ENCODE data around the gene PDIA6. TPM values are rescaled to one million over a fixed set of nuclear protein-coding genes. Genes with fewer than 3 reads are reported as not detected.

The PDIA6 gene
- total and polyA plus RNA-seq, 9 of the 15 experiments (the other 6 are each of a cell fraction or from before 2014, with no cell fraction given) = 166 to 268 (median 229) TPM

DNA sequence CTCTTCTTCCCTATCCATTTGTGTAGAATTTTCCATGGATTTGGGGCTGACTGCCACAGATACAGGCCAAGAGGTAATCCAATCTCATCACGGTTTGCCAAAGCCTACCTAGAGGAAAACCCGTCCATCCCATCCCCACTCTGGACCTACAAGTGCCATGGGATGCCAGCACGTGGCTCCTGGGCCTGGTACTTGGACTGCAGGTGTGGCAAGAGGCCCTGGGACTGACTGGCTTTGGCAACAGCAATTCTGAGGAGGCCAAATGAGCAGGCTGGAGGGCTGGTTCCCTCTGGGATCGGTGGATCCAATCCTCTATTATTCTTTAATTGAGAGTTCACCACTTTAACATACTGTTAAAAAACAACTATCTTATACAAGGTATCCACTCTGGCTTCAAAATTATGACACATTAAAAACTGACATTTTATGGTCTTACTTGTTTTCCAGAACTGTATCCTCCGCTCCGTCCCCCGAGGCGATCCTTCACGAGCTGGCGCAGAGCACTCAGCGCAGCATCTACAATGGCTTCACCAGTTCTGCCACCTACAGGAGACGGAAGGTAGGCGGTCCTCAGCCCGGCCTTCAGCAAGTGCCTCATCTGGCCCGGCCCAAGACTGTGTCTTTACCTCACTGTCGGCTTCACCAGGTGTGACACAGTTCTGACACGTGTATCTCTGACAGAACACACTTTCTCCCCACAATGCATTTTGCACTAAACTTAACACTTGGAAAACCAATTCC is 19.8 kb downstream of the PDIA6 start:
- FAIRE-seq = no peak
- peaks cover 29% of the 10 kb centered on the region; the same call in 2 of the 3 replicates for H3K79me2 ChIP-seq (ENCODE audit: control insufficient read depth, insufficient read depth, low read length)
- H3K4me1 ChIP-seq (replicated peaks in 1 of 2; ENCODE audit: control insufficient read depth in 2 of 2, insufficient read depth in 2 of 2, low read length in 2 of 2) = peaks cover 0 to 9% of the 10 kb centered on the region in 2 experiments; a peak in 2 of 5 replicates
- no peak overlapping the region for H3K27ac ChIP-seq (ENCODE audit: extremely low read depth, low read depth, low read length)
- peaks cover 95% of the 10 kb centered on the region for H3K36me3 ChIP-seq (ENCODE audit: control insufficient read depth, insufficient read depth, low read length)
- no peak overlapping the region for H2AFZ ChIP-seq (ENCODE audit: low read depth, low read length)
- ChIA-PET CTCF (ENCODE audit: low intra/inter-chr PET ratio) (no interaction called here), POLR2A (interaction anchor here (0.6 to 1.0 kb wide), 2 partner anchors 7 to 19 kb away, joined by 3 read pairs; partner anchors contain the start of gene PDIA6)
- no peaks in the 10 kb centered on the region for H3K27me3 ChIP-seq (ENCODE audit: control insufficient read depth in 2 of 2, insufficient read depth in 2 of 2, low read length in 2 of 2)
- 93% methylated on average over 16 of the region's 17 CpGs for WGBS (ENCODE audit: insufficient coverage, low coverage, missing lambda C conversion rate)
- no peaks in the 10 kb centered on the region for H3K9me3 ChIP-seq (replicated peaks; ENCODE audit: control insufficient read depth, insufficient read depth, low read depth, low read length)
- peak; percentile 78 for ATAC-seq
- no peak overlapping the region for H3K4me2 ChIP-seq (ENCODE audit: insufficient read depth, low read length)
- H3K4me3 ChIP-seq = no peak overlapping the region
- no peak overlapping the region for H3K9ac ChIP-seq (ENCODE audit: insufficient read depth in 1 of 2, low read depth in 2 of 2, low read length in 2 of 2)
- in situ Hi-C loops (cut with MboI) (no loop called here), intact Hi-C loops (cut with micrococcal nuclease) (no loop called here)
- DNase-seq (ENCODE audit: extremely low read depth in 1 of 4, low spot score in 3 of 4) = no peak
- H4K20me1 ChIP-seq (replicated peaks; ENCODE audit: control insufficient read depth, insufficient read depth, low read length) = peaks cover 14% of the 10 kb centered on the region
- H3K9me1 ChIP-seq (ENCODE audit: control insufficient read depth, insufficient read depth, low read length) = peaks cover 3% of the 10 kb centered on the region
- TF ChIP-seq, protein P1, sequence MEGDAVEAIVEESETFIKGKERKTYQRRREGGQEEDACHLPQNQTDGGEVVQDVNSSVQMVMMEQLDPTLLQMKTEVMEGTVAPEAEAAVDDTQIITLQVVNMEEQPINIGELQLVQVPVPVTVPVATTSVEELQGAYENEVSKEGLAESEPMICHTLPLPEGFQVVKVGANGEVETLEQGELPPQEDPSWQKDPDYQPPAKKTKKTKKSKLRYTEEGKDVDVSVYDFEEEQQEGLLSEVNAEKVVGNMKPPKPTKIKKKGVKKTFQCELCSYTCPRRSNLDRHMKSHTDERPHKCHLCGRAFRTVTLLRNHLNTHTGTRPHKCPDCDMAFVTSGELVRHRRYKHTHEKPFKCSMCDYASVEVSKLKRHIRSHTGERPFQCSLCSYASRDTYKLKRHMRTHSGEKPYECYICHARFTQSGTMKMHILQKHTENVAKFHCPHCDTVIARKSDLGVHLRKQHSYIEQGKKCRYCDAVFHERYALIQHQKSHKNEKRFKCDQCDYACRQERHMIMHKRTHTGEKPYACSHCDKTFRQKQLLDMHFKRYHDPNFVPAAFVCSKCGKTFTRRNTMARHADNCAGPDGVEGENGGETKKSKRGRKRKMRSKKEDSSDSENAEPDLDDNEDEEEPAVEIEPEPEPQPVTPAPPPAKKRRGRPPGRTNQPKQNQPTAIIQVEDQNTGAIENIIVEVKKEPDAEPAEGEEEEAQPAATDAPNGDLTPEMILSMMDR (IDR thresholded peaks at IDR 0.05 in 2 of 3, conservative IDR thresholded peaks at IDR 0.05 in 1 of 3; ENCODE audit: insufficient read depth in 2 of 3, low read depth in 1 of 3, low read length in 3 of 3) = 0 out of 6 replicates have a peak, but pooled peaks of 2 of the 3 experiments have one; percentile 20 to 24
- no peak for TF ChIP-seq KAT2B (IDR thresholded peaks at IDR 0.05; ENCODE audit: low read depth, low read length)
- TF ChIP-seq ZNF282 (CRISPR knock-in tag; IDR thresholded peaks at IDR 0.05) = no peak
- TF ChIP-seq, protein P2, sequence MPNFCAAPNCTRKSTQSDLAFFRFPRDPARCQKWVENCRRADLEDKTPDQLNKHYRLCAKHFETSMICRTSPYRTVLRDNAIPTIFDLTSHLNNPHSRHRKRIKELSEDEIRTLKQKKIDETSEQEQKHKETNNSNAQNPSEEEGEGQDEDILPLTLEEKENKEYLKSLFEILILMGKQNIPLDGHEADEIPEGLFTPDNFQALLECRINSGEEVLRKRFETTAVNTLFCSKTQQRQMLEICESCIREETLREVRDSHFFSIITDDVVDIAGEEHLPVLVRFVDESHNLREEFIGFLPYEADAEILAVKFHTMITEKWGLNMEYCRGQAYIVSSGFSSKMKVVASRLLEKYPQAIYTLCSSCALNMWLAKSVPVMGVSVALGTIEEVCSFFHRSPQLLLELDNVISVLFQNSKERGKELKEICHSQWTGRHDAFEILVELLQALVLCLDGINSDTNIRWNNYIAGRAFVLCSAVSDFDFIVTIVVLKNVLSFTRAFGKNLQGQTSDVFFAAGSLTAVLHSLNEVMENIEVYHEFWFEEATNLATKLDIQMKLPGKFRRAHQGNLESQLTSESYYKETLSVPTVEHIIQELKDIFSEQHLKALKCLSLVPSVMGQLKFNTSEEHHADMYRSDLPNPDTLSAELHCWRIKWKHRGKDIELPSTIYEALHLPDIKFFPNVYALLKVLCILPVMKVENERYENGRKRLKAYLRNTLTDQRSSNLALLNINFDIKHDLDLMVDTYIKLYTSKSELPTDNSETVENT (CRISPR knock-in tag; IDR thresholded peaks at IDR 0.05) = no peak
- peak in 1 of 3 experiments; percentile 15 for TF ChIP-seq YY1 (IDR thresholded peaks at IDR 0.05; ENCODE audit: borderline replicate concordance in 1 of 3, control insufficient read depth in 1 of 3, extremely low read depth in 1 of 3, insufficient read depth in 3 of 3, insufficient read length in 1 of 3, insufficient replicate concordance in 2 of 3, low read depth in 1 of 3, low read length in 2 of 3)
- TF ChIP-seq, protein P3, sequence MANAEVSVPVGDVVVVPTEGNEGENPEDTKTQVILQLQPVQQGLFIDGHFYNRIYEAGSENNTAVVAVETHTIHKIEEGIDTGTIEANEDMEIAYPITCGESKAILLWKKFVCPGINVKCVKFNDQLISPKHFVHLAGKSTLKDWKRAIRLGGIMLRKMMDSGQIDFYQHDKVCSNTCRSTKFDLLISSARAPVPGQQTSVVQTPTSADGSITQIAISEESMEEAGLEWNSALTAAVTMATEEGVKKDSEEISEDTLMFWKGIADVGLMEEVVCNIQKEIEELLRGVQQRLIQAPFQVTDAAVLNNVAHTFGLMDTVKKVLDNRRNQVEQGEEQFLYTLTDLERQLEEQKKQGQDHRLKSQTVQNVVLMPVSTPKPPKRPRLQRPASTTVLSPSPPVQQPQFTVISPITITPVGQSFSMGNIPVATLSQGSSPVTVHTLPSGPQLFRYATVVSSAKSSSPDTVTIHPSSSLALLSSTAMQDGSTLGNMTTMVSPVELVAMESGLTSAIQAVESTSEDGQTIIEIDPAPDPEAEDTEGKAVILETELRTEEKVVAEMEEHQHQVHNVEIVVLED (CRISPR knock-in tag; IDR thresholded peaks at IDR 0.05) = no peak
- TF ChIP-seq, protein P4, sequence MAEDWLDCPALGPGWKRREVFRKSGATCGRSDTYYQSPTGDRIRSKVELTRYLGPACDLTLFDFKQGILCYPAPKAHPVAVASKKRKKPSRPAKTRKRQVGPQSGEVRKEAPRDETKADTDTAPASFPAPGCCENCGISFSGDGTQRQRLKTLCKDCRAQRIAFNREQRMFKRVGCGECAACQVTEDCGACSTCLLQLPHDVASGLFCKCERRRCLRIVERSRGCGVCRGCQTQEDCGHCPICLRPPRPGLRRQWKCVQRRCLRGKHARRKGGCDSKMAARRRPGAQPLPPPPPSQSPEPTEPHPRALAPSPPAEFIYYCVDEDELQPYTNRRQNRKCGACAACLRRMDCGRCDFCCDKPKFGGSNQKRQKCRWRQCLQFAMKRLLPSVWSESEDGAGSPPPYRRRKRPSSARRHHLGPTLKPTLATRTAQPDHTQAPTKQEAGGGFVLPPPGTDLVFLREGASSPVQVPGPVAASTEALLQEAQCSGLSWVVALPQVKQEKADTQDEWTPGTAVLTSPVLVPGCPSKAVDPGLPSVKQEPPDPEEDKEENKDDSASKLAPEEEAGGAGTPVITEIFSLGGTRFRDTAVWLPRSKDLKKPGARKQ (CRISPR knock-in tag; IDR thresholded peaks at IDR 0.05) = no peak
- TF ChIP-seq, protein P5, sequence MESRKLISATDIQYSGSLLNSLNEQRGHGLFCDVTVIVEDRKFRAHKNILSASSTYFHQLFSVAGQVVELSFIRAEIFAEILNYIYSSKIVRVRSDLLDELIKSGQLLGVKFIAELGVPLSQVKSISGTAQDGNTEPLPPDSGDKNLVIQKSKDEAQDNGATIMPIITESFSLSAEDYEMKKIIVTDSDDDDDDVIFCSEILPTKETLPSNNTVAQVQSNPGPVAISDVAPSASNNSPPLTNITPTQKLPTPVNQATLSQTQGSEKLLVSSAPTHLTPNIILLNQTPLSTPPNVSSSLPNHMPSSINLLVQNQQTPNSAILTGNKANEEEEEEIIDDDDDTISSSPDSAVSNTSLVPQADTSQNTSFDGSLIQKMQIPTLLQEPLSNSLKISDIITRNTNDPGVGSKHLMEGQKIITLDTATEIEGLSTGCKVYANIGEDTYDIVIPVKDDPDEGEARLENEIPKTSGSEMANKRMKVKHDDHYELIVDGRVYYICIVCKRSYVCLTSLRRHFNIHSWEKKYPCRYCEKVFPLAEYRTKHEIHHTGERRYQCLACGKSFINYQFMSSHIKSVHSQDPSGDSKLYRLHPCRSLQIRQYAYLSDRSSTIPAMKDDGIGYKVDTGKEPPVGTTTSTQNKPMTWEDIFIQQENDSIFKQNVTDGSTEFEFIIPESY (CRISPR knock-in tag; IDR thresholded peaks at IDR 0.05) = peak; percentile 99
- BruUV-seq (replicated peaks) = no TSS peak

Measured in K562 (cell line).